C4-2B (cell line): ENCODE measurements around the gene MYPOP.

Source experiments
- CTCF ChIP-seq: fragments of 450-650 bp; conservative IDR thresholded peaks from 2 replicates; pipeline ENCODE4 v1.5.1; 2017; ENCODE audit warnings: mild to moderate bottlenecking
- ZFX ChIP-seq: fragments of 450-650 bp; IDR thresholded peaks from 2 replicates; pipeline ENCODE4 v1.6.1; 2017

- no peak for TF ChIP-seq CTCF
- TF ChIP-seq ZFX, result no peak
These were observed 525 bp upstream of the MYPOP start for GRCh38 chr19:45902651-45903625.
